ENCODE measurements around the gene HCK.

DNA sequence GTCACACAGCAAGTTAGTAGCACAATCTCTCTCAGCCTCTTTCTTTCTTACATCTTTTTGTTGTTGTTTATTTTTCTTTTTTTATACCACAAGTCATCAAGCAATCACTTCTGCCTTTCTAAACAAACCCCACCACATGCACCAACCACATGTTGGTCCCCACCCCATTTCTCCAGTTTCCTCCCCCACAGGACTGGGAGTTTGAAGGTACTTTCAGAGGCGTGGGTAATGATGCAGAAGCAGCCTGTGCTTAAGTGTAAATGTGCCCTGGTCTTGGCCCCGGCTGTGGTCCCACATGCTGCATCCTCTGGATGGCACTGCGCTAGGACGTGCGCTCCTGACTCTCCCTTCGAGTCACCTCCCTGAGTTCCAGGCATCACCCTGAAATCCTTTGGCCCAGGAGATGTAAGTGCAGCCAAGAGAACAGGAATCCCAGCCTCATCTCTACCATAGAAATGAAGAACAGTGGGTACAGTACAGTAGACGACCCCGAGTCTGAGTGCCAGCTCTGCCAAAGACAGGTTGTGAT lies 5.7 kb downstream of the HCK start:
- TF ChIP-seq, protein P1, sequence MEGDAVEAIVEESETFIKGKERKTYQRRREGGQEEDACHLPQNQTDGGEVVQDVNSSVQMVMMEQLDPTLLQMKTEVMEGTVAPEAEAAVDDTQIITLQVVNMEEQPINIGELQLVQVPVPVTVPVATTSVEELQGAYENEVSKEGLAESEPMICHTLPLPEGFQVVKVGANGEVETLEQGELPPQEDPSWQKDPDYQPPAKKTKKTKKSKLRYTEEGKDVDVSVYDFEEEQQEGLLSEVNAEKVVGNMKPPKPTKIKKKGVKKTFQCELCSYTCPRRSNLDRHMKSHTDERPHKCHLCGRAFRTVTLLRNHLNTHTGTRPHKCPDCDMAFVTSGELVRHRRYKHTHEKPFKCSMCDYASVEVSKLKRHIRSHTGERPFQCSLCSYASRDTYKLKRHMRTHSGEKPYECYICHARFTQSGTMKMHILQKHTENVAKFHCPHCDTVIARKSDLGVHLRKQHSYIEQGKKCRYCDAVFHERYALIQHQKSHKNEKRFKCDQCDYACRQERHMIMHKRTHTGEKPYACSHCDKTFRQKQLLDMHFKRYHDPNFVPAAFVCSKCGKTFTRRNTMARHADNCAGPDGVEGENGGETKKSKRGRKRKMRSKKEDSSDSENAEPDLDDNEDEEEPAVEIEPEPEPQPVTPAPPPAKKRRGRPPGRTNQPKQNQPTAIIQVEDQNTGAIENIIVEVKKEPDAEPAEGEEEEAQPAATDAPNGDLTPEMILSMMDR (conservative IDR thresholded peaks at IDR 0.05) = no peak
- TF ChIP-seq ZFX (IDR thresholded peaks at IDR 0.05) = no peak

Data from C4-2B (cell line).